Measurements from ENCODE around the gene SUGCT.

The SUGCT gene

GRCh38 chr7:40560672-40561071, 425.9 kb downstream of the SUGCT start:
- TF ChIP-seq POLR2AphosphoS5 (IDR thresholded peaks at IDR 0.05; ENCODE audit: low read depth, low read length) (no peak), SIN3A (IDR thresholded peaks at IDR 0.05; ENCODE audit: borderline replicate concordance, insufficient read depth, low read length) (no peak), TAF1 (IDR thresholded peaks at IDR 0.05; ENCODE audit: borderline replicate concordance, insufficient read depth, low read length) (no peak), REST (IDR thresholded peaks at IDR 0.05; ENCODE audit: insufficient read depth in 1 of 2, low read depth in 2 of 2, low read length in 2 of 2) (no peak), FOXP2 (optimal IDR thresholded peaks at IDR 0.05; ENCODE audit: borderline replicate concordance, extremely low read depth, extremely low read length, insufficient read depth) (no peak)

- no peak for TF ChIP-seq TAF1 (IDR thresholded peaks at IDR 0.05; ENCODE audit: borderline replicate concordance, insufficient read depth, low read length)
- TF ChIP-seq POLR2AphosphoS5 (IDR thresholded peaks at IDR 0.05; ENCODE audit: low read depth, low read length): no peak
- no peak for TF ChIP-seq FOXP2 (optimal IDR thresholded peaks at IDR 0.05; ENCODE audit: borderline replicate concordance, extremely low read depth, extremely low read length, insufficient read depth)
- no peak for TF ChIP-seq REST (IDR thresholded peaks at IDR 0.05; ENCODE audit: insufficient read depth in 1 of 2, low read depth in 2 of 2, low read length in 2 of 2)
- no peak for TF ChIP-seq SIN3A (IDR thresholded peaks at IDR 0.05; ENCODE audit: borderline replicate concordance, insufficient read depth, low read length)
Observed at GRCh38 chr7:40566879-40567278, 432.1 kb downstream of the SUGCT start.

- TF ChIP-seq TAF1 (IDR thresholded peaks at IDR 0.05; ENCODE audit: borderline replicate concordance, insufficient read depth, low read length) (no peak), REST (IDR thresholded peaks at IDR 0.05; ENCODE audit: insufficient read depth in 1 of 2, low read depth in 2 of 2, low read length in 2 of 2) (no peak), SIN3A (IDR thresholded peaks at IDR 0.05; ENCODE audit: borderline replicate concordance, insufficient read depth, low read length) (no peak), POLR2AphosphoS5 (IDR thresholded peaks at IDR 0.05; ENCODE audit: low read depth, low read length) (no peak)
Observed at GRCh38 chr7:40569326-40569725, 434.5 kb downstream of the SUGCT start.

- no peak for TF ChIP-seq SIN3A (IDR thresholded peaks at IDR 0.05; ENCODE audit: borderline replicate concordance, insufficient read depth, low read length)
- TF ChIP-seq FOXP2 (optimal IDR thresholded peaks at IDR 0.05; ENCODE audit: borderline replicate concordance, extremely low read depth, extremely low read length, insufficient read depth): no peak
- no peak for TF ChIP-seq REST (IDR thresholded peaks at IDR 0.05; ENCODE audit: insufficient read depth in 1 of 2, low read depth in 2 of 2, low read length in 2 of 2)
- no peak for TF ChIP-seq POLR2AphosphoS5 (IDR thresholded peaks at IDR 0.05; ENCODE audit: low read depth, low read length)
Observed at GRCh38 chr7:40570223-40570622, 435.4 kb downstream of the SUGCT start.

- TF ChIP-seq FOXP2 (optimal IDR thresholded peaks at IDR 0.05; ENCODE audit: borderline replicate concordance, extremely low read depth, extremely low read length, insufficient read depth) (peak; percentile 81), REST (IDR thresholded peaks at IDR 0.05; ENCODE audit: insufficient read depth in 1 of 2, low read depth in 2 of 2, low read length in 2 of 2) (no peak), SIN3A (IDR thresholded peaks at IDR 0.05; ENCODE audit: borderline replicate concordance, insufficient read depth, low read length) (no peak), POLR2AphosphoS5 (IDR thresholded peaks at IDR 0.05; ENCODE audit: low read depth, low read length) (no peak)
Observed at GRCh38 chr7:40571796-40572195, 437.0 kb downstream of the SUGCT start.
